Stimulated activated CD4-positive, alpha-beta T cell treated with anti-CD3 and anti-CD28 coated beads, Interleukin-12 subunit alpha, Interleukin-12 subunit beta, amount 100 ng/mL, for 4 hours (primary cell): Measurements from ENCODE around the gene CYP2C18.
"Not testable (repeated sequence)": the region's sequence is repeated elsewhere in the genome, so short reads cannot be mapped to it uniquely, and the experiment has no call there.

Experiments
- DNase-seq: peaks from one replicate; pipeline ENCODE4 v3.0.0-alpha.2; 2020

CYP2C18 gene

GRCh38 chr10:94747838-94748237 is 64.3 kb downstream of the CYP2C18 start:
- no peak for DNase-seq

GRCh38 chr10:94757916-94758315 is 74.4 kb downstream of the CYP2C18 start:
- DNase-seq: no peak

GRCh38 chr10:94760586-94761178 is 77.2 kb downstream of the CYP2C18 start:
- no peak for DNase-seq

- DNase-seq: no peak
These were observed 78.9 kb downstream of the CYP2C18 start, which contains the start of gene CYP2C19 for GRCh38 chr10:94762393-94762792. Gene CYP2C19, plus strand, starts transcription at chr10:94762681. Its CDS starts 25 bp downstream, at chr10:94762706.

- DNase-seq: not testable (repeated sequence)
These were observed 91.9 kb downstream of the CYP2C18 start for GRCh38 chr10:94775425-94775824.

- no peak for DNase-seq
These were observed 94.4 kb downstream of the CYP2C18 start for GRCh38 chr10:94777886-94778458.

- no peak for DNase-seq
These were observed 97.3 kb downstream of the CYP2C18 start for GRCh38 chr10:94780844-94781243.

- no peak for DNase-seq
These were observed 100.7 kb downstream of the CYP2C18 start for GRCh38 chr10:94784256-94784655.

- DNase-seq: no peak
These were observed 101.7 kb downstream of the CYP2C18 start for GRCh38 chr10:94785211-94785610.
